Ammon's horn (tissue), 1 donor: ENCODE measurements around the gene KLHL14.
"Not testable (repeated sequence)": the region's sequence is repeated elsewhere in the genome, so short reads cannot be mapped to it uniquely, and the experiment has no call there.

Experiments used
- DNase-seq: peaks from one replicate; pipeline ENCODE4 v3.0.0-alpha.2; 2016; ENCODE audit warnings: low spot score

The KLHL14 gene

GRCh38 chr18:32772581-32773381, at the start of gene KLHL14:
Gene KLHL14, minus strand, starts transcription at chr18:32773023. Its CDS starts 2,432 bp downstream, at chr18:32770591.
- no peak for DNase-seq

GRCh38 chr18:32822197-32822596, 49.4 kb upstream of the KLHL14 start:
- DNase-seq: no peak

- no peak for DNase-seq
Observed at GRCh38 chr18:32815881-32816280, 43.1 kb upstream of the KLHL14 start.

DNA sequence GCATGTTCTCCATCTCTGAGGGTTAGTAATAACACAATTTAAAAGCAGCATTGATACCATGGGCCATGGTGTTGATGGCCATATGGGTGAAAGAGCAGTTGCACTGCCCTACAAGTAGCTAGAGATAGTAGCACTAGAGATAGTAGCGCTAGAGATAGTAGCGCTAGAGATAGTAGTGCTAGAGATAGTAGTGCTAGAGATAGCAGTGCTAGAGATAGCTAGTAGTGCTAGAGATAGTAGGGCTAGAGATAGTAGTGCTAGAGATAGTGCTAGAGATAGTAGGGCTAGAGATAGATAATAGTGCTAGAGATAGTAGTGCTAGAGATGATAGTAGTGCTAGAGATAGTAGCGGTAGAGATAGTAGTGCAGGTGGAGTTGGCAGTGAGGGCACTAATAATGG, 39.5 kb upstream of the KLHL14 start:
- no peak for DNase-seq

GRCh38 chr18:32810314-32810713, 37.5 kb upstream of the KLHL14 start:
- DNase-seq: no peak

GRCh38 chr18:32805354-32805753, 32.5 kb upstream of the KLHL14 start:
- no peak for DNase-seq

DNA sequence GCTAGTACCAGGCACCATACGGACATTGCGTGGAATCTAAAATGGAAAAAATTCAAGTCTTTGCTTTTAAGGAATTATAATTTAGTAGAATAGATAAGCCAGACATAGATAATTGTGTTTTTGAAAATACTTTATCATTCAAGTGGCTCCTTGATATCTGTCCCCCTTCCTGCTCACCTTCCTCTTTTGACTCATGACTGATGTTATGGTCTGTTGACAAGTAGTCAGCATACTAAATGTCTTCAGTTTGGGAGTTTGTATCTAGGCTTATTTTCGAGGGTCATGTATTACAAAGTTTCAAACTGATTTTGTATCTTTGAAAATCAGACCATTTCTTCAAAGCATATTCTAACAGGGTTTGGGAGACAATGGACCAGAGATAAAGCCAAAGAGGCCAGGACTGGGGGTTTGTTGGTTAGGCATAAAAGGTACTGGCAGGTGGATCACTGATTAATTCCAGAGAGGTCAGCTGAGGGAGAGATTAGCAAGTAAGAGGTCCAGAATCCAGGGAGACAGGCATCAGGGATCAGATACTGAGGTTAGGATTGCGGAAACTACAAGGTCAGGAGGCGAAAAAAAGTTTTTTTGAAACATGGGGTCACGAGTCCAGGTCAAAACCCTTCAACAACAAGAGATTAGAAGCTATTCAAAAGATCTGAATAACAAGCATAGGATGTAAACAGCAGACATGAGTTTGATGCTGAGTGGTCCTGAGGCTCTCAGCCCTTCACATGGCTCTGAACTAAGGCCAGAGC, 31.5 kb upstream of the KLHL14 start:
- no peak for DNase-seq

- DNase-seq: no peak
Observed at GRCh38 chr18:32803568-32803967, 30.7 kb upstream of the KLHL14 start.

DNA sequence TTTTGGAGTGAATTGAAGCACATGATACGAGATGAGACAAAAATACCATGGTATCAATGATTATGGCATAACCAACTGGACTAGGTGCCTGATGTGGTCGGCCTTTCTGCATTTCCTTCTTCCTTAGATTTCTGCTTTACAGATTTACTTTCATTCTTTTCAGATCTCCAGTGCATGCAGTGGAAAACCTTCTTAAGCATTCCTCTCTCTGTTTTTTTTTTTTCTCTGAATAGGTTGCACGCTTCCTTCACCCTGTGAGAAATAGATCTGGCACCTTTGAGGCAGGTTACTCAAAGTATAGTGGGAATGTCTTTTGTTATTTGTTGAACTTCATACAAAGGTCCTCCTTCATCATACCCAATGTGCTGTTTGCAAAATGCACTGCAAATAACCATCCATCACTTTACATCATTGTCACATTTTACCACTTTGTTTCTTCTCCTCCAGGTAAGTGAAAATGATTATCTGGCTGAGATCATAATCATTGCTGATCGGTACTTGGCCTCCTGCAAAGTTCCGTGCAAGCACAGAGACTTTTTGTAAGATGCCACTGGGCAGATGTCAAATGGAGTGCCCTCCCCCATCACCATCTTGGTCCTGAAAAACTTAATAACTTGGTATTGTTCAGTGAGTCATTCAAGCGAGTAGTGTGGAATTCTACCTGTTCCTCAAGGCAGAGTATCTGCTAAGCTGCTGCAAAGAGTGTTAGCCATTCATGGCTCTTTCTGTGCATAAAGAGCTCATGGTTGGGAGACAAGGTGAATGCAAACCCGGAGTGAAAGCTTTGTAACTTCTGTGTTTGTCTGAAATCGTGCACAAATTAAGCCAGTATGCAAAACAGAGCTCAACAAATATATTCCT, 30.0 kb upstream of the KLHL14 start:
- no peak for DNase-seq

DNA sequence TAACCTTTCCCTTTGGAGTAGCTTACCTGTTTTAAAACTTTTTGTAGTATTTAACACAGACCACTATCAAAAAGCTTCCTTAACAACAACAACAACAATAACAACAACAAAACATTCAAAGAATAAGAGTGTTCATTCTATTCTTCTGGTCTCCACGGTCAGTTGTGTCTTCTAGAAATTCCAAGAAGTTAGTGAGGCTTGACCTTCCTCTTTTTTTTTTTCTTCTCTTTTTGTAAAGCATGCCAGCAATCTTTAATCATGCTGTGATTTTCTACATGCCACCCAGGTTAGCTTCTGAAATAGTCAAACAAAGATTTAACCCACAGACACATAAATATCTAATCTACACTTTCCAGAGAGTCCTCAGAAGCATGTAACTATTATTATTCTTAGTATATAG, 28.4 kb upstream of the KLHL14 start:
- no peak for DNase-seq

DNA sequence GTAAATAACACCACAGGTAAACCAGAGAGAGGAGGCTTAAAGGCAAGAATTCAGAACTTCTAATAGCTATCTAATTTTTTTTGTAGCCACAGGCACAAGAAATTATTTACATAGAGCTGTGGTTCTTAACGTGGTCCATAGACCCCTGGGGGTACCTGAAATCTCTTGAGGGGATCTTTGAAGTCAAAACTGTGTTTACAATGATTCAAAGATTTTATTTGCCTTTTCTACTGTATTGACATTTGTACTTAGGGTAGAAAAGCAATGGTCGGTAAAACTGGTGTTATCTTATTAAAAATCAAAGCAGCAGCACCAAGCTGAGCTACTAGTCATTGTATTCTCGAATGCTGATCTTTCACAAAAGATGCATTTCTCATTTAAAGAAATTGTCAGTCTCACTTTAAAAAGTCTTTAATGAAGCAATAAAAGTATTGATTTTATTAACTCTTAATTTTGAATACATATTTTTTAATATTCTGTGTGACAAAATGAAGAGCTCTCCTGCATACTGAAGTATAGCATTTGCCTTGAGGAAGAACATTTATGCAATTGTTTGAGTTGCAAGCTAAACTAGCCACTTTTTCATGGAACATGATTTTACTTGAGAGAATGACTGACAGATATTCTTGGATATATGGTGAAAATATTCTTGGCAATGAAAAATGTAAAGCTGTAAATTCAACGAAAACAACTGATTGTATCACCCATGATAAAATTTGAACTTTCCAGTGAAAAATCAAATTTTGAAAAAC, 25.6 kb upstream of the KLHL14 start:
- no peak for DNase-seq

DNA sequence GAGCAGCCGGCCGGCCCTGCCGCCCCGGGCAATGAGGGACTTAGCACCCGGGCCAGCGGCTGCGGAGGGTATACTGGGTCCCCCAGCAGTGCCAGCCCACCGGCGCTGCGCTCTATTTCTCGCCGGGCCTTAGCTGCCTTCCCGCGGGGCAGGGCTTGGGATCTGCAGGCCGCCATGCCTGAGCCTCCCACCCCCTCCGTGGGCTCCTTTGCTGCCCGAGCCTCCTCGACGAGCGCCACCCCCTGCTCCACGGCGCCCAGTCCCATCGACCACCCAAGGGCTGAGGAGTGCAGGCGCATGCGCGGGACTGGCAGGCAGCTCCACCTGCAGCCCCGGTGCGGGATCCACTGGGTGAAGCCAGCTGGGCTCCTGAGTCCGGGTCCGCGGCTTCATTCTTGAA, 21.8 kb upstream of the KLHL14 start:
- DNase-seq: not testable (repeated sequence)

DNA sequence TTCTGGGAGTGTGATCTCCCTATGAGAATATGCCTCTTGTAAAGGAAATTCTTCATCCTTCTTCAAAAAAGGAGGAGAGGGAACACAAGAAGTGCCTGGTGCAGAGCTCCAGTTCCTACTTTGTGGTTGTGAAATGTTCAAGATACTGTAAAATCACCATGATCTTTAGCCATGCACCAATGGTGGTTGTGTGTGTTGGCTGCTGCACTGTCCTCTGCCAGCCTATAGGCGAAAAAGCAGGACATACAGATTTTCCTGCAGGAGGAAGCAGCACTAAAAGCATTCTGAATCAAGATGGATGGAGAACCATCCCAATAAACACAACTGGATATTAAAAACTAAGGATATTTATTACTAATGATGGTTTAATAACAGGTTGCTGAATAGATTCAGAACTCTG, 6.2 kb upstream of the KLHL14 start:
- DNase-seq: no peak

DNA sequence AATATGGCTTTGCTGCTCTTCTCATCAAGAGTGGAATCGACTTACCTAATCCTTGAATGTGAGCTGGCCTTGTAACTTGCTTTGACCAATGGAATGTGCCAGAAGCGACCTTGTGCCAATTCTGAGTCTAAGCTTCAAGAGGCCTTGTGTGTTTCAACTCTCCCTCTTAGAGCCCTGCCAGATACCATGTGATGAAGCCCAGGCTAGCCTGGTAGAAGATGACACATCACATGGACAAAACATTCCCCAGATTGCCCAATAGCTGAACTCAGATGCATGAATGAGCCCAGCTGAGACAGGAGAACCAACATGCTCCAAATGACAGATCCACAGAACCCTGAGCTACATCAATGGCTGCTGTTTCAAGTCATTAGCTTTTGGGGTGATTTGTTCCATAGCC, 4.2 kb upstream of the KLHL14 start:
- no peak for DNase-seq

DNA sequence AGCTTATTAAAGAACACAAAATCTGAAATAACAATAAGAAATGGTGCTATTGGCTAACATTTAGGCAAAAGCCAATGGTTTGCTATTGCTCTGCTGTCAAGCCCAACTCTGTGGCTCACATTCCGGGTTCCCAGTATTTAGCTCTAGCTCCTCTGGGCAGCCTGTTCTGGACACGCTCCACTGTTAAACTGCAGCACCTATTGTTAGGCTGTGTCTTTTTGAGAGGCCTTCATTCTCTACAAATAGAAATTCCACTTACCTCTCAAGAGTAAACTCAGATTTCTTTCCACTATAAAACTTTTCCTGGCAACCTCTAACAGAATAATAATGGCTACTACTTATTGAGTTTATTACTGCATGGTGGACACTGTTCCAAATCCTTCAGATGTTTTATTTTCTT, 3.7 kb upstream of the KLHL14 start:
- no peak for DNase-seq

- no peak for DNase-seq
Observed at GRCh38 chr18:32775628-32776027, 2.8 kb upstream of the KLHL14 start.

GRCh38 chr18:32773382-32773712, 524 bp upstream of the KLHL14 start:
- no peak for DNase-seq

DNA sequence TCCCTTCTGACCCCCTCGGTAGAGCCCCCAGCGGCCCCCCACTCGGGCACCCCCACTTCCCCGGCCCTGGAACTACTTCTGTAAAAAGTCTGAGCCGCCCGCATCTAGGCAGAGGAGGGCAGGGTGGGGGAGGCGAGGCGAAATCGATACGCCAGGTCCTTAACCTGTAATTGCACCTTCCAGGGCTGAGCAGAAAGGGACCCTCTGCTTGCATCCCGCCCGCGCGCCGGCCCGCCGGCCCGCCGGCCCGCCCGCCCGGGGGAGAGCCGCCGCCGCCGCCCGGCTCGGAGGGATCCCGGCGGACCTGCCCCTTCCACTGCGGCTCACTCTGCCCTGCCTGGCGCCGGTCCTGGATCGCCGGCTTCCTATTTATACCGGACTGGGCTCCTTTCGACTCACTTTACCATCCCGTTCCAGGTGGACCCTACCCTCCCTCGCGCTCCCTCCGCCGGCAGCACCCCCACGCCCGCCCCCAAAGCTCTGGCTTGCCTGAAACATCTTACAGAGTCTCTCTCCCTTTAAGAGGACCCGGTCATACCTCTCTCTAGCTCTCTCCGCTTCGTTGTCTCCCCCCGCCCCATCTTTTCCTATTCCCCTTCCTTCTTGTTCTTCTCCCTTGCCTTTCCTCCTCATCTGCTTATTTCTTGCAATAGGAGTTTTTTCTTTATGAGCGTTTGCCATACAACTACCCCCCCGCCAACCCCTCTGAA, 797 bp downstream of the KLHL14 start:
- no peak for DNase-seq

GRCh38 chr18:32771169-32771751, 1.6 kb downstream of the KLHL14 start:
- no peak for DNase-seq

DNA sequence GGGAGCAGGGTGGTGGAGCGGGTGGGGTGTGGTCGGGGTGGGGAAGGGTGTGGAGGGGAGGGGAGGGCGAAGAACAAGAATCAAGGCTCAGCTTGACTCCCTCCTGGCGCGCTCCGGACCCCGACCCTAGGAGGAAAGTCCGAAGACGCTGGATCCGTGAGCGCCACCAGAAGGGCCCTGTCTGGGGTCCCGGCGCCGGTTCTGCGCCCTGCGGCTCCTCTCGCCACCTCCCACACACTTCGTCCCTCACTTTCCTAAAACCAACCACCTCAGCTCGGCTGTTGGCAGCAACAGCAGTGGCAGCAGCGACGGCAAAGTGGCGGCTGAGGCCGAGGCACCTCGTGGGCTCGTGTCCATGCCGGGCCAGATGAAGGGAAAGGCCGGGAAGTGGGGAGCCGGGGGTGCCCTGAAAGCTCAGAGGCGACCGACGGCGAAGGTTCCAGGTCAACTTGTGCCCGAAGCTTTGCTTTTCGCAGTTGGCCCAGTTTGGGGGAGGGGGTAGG, 2.1 kb downstream of the KLHL14 start:
- DNase-seq: no peak
